ENCODE data around the gene KLHL17.
A peak's percentile ranks its signal among the peaks of the same experiment; 100 is the strongest.

KLHL17 gene

DNA sequence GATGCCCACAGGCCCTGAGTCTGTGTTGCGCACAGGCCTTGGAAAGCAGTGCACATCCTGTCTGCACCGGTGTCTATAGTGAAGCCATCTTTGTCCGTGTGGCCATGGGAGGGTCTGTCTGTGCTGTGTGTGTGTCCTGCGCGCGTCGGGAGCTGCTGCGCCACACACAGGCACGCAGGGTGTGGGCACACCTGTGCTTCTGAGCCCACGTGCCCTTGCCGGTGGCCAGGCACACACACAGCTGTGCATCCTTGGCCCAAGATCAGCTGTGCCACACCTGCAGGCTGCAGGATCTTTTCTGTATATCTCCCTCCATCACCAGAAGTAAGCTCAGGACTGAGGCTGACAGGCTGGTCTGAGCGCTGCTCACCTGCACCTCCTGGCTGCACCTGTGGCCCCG, 39.9 kb upstream of the KLHL17 start:
- Histone ChIP-seq H3K36me3 (ENCODE audit: control insufficient read depth, low read length) (no peaks in the 10 kb centered on the region), H3K9me3 (ENCODE audit: control insufficient read depth, insufficient read depth, low read length) (no peaks in the 10 kb centered on the region), H3K9me2 (replicated peaks; ENCODE audit: control insufficient read depth, low read length) (no peaks in the 10 kb centered on the region), H3K4me2 (ENCODE audit: low read length) (peak overlapping the region; percentile 47), H3K79me2 (ENCODE audit: control insufficient read depth, low read length) (no peaks in the 10 kb centered on the region), H3K27ac (ENCODE audit: low read depth, low read length) (no peak overlapping the region), H3K27me3 (ENCODE audit: control insufficient read depth, low read length) (peaks cover 56% of the 10 kb centered on the region), H3F3A (ENCODE audit: control insufficient read depth, insufficient read depth) (no peaks in the 10 kb centered on the region), H3K4me3 (ENCODE audit: low read length) (no peak overlapping the region), H3K4me1 (ENCODE audit: control insufficient read depth, low read length) (peaks cover 20% of the 10 kb centered on the region), H4K20me1 (ENCODE audit: control insufficient read depth, insufficient read depth, low read depth, low read length) (no peaks in the 10 kb centered on the region)
- TF ChIP-seq, protein P1, sequence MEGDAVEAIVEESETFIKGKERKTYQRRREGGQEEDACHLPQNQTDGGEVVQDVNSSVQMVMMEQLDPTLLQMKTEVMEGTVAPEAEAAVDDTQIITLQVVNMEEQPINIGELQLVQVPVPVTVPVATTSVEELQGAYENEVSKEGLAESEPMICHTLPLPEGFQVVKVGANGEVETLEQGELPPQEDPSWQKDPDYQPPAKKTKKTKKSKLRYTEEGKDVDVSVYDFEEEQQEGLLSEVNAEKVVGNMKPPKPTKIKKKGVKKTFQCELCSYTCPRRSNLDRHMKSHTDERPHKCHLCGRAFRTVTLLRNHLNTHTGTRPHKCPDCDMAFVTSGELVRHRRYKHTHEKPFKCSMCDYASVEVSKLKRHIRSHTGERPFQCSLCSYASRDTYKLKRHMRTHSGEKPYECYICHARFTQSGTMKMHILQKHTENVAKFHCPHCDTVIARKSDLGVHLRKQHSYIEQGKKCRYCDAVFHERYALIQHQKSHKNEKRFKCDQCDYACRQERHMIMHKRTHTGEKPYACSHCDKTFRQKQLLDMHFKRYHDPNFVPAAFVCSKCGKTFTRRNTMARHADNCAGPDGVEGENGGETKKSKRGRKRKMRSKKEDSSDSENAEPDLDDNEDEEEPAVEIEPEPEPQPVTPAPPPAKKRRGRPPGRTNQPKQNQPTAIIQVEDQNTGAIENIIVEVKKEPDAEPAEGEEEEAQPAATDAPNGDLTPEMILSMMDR (IDR thresholded peaks at IDR 0.05; ENCODE audit: low read depth, low read length, poor library complexity, severe bottlenecking) = no peak
- no peak for TF ChIP-seq EZH2phosphoT487 (IDR thresholded peaks at IDR 0.05; ENCODE audit: borderline replicate concordance, low read length)

DNA sequence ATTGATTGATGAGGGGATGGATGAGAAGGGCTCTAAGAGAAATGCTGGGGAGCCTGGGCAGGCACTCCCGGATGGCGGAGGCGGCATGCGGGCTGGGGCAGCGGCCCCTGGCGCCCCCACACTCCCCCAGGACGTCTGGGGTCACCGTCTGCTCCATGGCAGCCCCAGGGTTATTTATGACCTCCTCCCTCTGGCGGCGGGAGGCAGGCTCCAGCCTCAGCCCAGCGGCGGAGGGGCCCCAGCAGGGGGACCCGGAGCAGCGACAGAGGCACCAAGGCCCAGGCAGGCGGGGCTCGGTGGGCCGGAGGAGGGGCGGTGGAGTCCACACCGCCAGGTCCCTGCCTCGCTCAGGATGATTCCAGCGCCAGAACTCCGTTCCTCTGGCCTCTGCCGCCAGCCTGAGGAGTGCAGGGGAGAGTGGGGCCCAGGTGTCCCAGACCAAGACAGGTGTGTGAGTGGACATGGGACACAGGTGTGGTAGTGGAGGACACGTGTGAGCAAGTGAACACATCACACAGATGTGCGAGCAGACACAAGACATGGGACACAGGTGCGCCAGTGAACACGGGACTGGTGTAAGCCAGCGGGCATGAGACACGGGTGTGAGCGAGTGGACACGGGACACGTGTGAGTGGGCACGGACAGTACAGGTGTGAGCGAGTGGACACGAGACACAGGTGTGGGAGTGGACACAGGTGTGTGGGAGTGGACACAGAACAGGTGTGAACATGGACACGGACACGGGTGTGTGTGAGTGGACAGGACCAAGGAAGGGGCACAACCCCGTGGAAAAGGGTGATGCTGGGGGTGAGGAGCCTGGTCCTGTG, 39.2 kb upstream of the KLHL17 start:
- Histone ChIP-seq H3F3A (ENCODE audit: control insufficient read depth, insufficient read depth) (no peaks in the 10 kb centered on the region), H3K4me3 (ENCODE audit: low read length) (peak overlapping the region; percentile 5; the same call in 1 of the 2 replicates), H4K20me1 (ENCODE audit: control insufficient read depth, insufficient read depth, low read depth, low read length) (no peaks in the 10 kb centered on the region; the same call in 1 of the 2 replicates), H3K27ac (ENCODE audit: low read depth, low read length) (no peak overlapping the region), H3K79me2 (ENCODE audit: control insufficient read depth, low read length) (no peaks in the 10 kb centered on the region), H3K36me3 (ENCODE audit: control insufficient read depth, low read length) (no peaks in the 10 kb centered on the region), H3K27me3 (ENCODE audit: control insufficient read depth, low read length) (peaks cover 59% of the 10 kb centered on the region), H3K9me2 (replicated peaks; ENCODE audit: control insufficient read depth, low read length) (no peaks in the 10 kb centered on the region), H3K4me2 (ENCODE audit: low read length) (peak overlapping the region; percentile 47), H3K4me1 (ENCODE audit: control insufficient read depth, low read length) (peaks cover 20% of the 10 kb centered on the region), H3K9me3 (ENCODE audit: control insufficient read depth, insufficient read depth, low read length) (no peaks in the 10 kb centered on the region)
- TF ChIP-seq EZH2phosphoT487 (IDR thresholded peaks at IDR 0.05; ENCODE audit: borderline replicate concordance, low read length) = no peak
- TF ChIP-seq, protein P1 (IDR thresholded peaks at IDR 0.05; ENCODE audit: low read depth, low read length, poor library complexity, severe bottlenecking) = no peak

DNA sequence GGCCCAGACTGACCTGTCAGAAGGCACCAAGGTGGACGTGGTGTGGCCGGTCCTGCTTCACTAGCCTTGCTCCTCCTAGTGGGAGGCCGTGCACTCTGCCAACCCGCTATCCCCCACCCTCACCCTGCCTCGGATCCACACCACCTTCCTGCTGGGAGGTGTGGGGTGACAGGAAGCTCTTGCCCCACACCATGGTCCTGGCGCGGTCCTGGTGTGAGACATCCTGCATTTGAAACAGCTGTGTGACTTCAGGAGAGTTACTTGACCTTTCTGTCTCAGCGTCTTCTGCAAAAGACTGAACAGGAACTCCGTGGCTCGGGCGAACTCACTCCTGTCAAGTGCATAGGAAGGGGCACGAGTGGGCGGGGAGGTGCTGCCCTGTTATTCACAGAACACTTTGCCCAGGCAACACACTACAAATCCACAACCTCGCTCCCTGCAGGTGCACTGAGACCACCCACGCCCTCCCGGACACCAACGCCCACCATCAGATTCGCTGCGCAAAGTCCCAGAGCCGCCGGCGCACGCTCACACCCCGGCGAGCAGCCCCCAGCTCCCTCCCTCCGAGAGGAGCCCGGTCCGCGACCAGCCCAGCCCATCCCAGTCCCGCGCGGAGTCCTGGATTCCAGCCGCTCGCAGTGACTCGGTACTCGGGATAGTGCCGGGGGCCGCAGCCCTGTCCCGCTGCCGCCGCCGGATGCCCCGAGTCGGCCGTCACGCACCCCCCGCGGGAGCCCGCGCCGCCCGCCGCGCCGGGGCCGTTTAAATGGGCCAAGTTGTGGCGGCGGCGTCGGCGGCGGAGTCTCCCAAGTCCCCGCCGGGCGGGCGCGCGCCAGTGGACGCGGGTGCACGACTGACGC, 37.0 kb upstream of the KLHL17 start, which contains the start of gene SAMD11:
TSS of gene SAMD11 (plus strand) at position 793 of the 860 bp plus-strand sequence. CDS start 509 bp downstream, outside the sequence.
- peak within 1 kb of the TSS; percentile 17; the same call in 1 of the 2 replicates for H3K4me3 ChIP-seq (ENCODE audit: low read length)
- no peak within 1 kb of the TSS for H3K27ac ChIP-seq (ENCODE audit: low read depth, low read length)
- H3K79me2 ChIP-seq (ENCODE audit: control insufficient read depth, low read length) = no peaks in the 10 kb centered on the region
- no peaks in the 10 kb centered on the region for H3F3A ChIP-seq (ENCODE audit: control insufficient read depth, insufficient read depth)
- H3K4me1 ChIP-seq (ENCODE audit: control insufficient read depth, low read length) = peaks cover 20% of the 10 kb centered on the region
- peaks cover 65% of the 10 kb centered on the region for H3K27me3 ChIP-seq (ENCODE audit: control insufficient read depth, low read length)
- H3K36me3 ChIP-seq (ENCODE audit: control insufficient read depth, low read length) = no peaks in the 10 kb centered on the region
- H3K9me2 ChIP-seq (replicated peaks; ENCODE audit: control insufficient read depth, low read length) = no peaks in the 10 kb centered on the region
- no peak; the same call in 1 of the 2 replicates for TF ChIP-seq EZH2phosphoT487 (IDR thresholded peaks at IDR 0.05; ENCODE audit: borderline replicate concordance, low read length)
- TF ChIP-seq, protein P1 (IDR thresholded peaks at IDR 0.05; ENCODE audit: low read depth, low read length, poor library complexity, severe bottlenecking) = no peak
- no peaks in the 10 kb centered on the region for H3K9me3 ChIP-seq (ENCODE audit: control insufficient read depth, insufficient read depth, low read length)
- H4K20me1 ChIP-seq (ENCODE audit: control insufficient read depth, insufficient read depth, low read depth, low read length) = no peaks in the 10 kb centered on the region; the same call in 1 of the 2 replicates
- peak within 1 kb of the TSS; percentile 55 for H3K4me2 ChIP-seq (ENCODE audit: low read length)
